GM23248 (cell line): ENCODE data around the gene BRINP1.

Experiments
- EZH2 ChIP-seq: fragments of 200-600 bp; sonication (generic); IDR thresholded peaks from 2 replicates; pipeline ENCODE4 v1.6.1; 2018; ENCODE audit warnings: antibody characterized with exemption, mild to moderate bottlenecking; ENCODE audit not compliant: insufficient read depth, poor library complexity, severe bottlenecking
- EZH2phosphoT487 ChIP-seq: fragments of 200-600 bp; sonication (generic); IDR thresholded peaks from 2 replicates; pipeline ENCODE4 v1.6.1; 2018; ENCODE audit warnings: antibody characterized with exemption, moderate library complexity, mild to moderate bottlenecking, low read depth; ENCODE audit not compliant: insufficient read depth

DNA sequence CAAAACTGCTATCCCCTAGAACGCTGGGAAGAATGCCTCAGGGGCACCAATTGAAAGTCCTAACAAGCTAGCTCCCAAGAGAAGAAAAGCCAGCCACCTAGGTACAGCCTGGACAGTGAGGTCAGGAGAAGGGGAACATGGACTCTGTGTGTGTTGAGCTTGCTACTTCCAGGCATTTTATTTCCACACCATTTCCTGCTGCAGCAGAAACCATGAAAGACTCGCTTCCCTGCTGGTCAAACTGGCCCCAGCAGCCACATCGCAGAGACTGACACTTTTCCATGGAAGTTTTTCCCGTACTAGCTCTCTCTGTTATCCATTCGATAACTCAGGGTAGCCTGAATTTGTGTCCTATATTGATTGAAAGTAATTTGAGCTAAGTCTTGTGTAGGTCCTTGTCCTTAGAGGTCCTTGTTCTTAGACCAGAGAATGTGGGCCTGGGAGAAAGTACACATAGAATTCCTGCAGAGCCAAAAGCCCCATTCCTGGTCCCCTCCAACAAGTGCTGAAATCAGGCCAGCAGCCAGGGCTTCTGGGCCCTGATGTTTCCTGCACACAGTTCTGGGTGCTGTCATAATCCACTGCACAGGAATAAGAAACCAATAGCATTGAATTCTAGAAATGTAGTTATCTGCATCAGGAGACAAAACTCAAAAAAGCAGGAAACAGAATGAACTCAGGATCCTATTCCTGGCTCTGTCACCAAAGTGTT lies 96.6 kb downstream of the BRINP1 start:
- TF ChIP-seq EZH2phosphoT487 (no peak), EZH2 (no peak)
